ENCODE data around the gene TCEAL4. TPM values are rescaled to one million over a fixed set of nuclear protein-coding genes. Genes with fewer than 3 reads are reported as not detected.

The TCEAL4 gene
- total and polyA plus RNA-seq, 2 experiments from 2014 or later: 25.4 to 148 TPM

DNA sequence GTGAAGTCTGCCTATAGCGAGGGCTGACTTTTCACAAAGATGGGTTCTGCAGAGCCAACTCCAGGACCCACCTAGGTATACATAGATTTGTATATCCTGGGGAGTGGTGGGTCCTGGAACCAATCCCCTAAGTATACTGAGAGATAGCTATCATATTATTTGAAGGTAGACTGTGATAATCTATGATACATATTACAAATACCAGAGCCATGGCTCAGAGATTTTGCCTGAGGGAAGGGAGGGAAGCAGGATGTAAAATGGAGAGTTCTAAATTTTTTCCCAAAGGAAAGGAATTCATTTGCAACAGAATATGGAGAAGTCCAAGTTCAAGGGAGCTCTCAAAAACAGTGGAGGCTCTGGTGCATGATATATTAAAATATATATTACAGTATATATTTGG lies 29.7 kb downstream of the TCEAL4 start:
- Histone ChIP-seq H3F3A (replicated peaks; ENCODE audit: low read depth) (no peaks in the 10 kb centered on the region), H3K4me1 (ENCODE audit: insufficient read depth) (peaks cover 18% of the 10 kb centered on the region; the same call in 1 of the 2 replicates), H4K20me1 (replicated peaks; ENCODE audit: insufficient read depth) (no peaks in the 10 kb centered on the region), H3K36me3 (ENCODE audit: insufficient read depth) (no peaks in the 10 kb centered on the region), H3K27me3 (ENCODE audit: insufficient read depth) (no peaks in the 10 kb centered on the region), H3K4me2 (no peak overlapping the region), H3K9me2 (ENCODE audit: insufficient read depth) (no peaks in the 10 kb centered on the region), H3K79me2 (replicated peaks; ENCODE audit: insufficient read depth) (no peaks in the 10 kb centered on the region), H3K27ac (ENCODE audit: low read depth) (no peak overlapping the region), H3K4me3 (no peak overlapping the region), H2AFZ (no peak overlapping the region)
- no peak overlapping the region for H3K27ac Mint-ChIP-seq
- no peak overlapping the region for H3K4me3 Mint-ChIP-seq
- H3K9me3 Mint-ChIP-seq: no peaks in the 10 kb centered on the region
- ATAC-seq (no peak), DNase-seq (ENCODE audit: low spot score) (no peak)
- H3K36me3 Mint-ChIP-seq (ENCODE audit: low read depth): no peaks in the 10 kb centered on the region
- no peak for TF ChIP-seq ZNF114 (CRISPR knock-in tag; IDR thresholded peaks at IDR 0.05)
- TF ChIP-seq EZH2phosphoT487 (IDR thresholded peaks at IDR 0.05; ENCODE audit: unreplicated experiment): no peak
- TF ChIP-seq CTCF (conservative IDR thresholded peaks at IDR 0.05; ENCODE audit: low read depth in 2 of 2): no peak
- TF ChIP-seq EZH2 (IDR thresholded peaks at IDR 0.05; ENCODE audit: low read depth, unreplicated experiment): no peak
- TF ChIP-seq ZNF331 (CRISPR knock-in tag; IDR thresholded peaks at IDR 0.05; ENCODE audit: low read depth): no peak
- no peak for TF ChIP-seq POLR2AphosphoS5 (IDR thresholded peaks at IDR 0.05; ENCODE audit: low read depth)
- no peak for TF ChIP-seq NANOG (IDR thresholded peaks at IDR 0.05; ENCODE audit: borderline replicate concordance)
- TF ChIP-seq JUNB (IDR thresholded peaks at IDR 0.05; ENCODE audit: unreplicated experiment): no peak
- TF ChIP-seq, protein P1, sequence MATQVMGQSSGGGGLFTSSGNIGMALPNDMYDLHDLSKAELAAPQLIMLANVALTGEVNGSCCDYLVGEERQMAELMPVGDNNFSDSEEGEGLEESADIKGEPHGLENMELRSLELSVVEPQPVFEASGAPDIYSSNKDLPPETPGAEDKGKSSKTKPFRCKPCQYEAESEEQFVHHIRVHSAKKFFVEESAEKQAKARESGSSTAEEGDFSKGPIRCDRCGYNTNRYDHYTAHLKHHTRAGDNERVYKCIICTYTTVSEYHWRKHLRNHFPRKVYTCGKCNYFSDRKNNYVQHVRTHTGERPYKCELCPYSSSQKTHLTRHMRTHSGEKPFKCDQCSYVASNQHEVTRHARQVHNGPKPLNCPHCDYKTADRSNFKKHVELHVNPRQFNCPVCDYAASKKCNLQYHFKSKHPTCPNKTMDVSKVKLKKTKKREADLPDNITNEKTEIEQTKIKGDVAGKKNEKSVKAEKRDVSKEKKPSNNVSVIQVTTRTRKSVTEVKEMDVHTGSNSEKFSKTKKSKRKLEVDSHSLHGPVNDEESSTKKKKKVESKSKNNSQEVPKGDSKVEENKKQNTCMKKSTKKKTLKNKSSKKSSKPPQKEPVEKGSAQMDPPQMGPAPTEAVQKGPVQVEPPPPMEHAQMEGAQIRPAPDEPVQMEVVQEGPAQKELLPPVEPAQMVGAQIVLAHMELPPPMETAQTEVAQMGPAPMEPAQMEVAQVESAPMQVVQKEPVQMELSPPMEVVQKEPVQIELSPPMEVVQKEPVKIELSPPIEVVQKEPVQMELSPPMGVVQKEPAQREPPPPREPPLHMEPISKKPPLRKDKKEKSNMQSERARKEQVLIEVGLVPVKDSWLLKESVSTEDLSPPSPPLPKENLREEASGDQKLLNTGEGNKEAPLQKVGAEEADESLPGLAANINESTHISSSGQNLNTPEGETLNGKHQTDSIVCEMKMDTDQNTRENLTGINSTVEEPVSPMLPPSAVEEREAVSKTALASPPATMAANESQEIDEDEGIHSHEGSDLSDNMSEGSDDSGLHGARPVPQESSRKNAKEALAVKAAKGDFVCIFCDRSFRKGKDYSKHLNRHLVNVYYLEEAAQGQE (IDR thresholded peaks at IDR 0.05; ENCODE audit: unreplicated experiment): no peak
- TF ChIP-seq ETS1 (IDR thresholded peaks at IDR 0.05): no peak
- TF ChIP-seq, protein P2, sequence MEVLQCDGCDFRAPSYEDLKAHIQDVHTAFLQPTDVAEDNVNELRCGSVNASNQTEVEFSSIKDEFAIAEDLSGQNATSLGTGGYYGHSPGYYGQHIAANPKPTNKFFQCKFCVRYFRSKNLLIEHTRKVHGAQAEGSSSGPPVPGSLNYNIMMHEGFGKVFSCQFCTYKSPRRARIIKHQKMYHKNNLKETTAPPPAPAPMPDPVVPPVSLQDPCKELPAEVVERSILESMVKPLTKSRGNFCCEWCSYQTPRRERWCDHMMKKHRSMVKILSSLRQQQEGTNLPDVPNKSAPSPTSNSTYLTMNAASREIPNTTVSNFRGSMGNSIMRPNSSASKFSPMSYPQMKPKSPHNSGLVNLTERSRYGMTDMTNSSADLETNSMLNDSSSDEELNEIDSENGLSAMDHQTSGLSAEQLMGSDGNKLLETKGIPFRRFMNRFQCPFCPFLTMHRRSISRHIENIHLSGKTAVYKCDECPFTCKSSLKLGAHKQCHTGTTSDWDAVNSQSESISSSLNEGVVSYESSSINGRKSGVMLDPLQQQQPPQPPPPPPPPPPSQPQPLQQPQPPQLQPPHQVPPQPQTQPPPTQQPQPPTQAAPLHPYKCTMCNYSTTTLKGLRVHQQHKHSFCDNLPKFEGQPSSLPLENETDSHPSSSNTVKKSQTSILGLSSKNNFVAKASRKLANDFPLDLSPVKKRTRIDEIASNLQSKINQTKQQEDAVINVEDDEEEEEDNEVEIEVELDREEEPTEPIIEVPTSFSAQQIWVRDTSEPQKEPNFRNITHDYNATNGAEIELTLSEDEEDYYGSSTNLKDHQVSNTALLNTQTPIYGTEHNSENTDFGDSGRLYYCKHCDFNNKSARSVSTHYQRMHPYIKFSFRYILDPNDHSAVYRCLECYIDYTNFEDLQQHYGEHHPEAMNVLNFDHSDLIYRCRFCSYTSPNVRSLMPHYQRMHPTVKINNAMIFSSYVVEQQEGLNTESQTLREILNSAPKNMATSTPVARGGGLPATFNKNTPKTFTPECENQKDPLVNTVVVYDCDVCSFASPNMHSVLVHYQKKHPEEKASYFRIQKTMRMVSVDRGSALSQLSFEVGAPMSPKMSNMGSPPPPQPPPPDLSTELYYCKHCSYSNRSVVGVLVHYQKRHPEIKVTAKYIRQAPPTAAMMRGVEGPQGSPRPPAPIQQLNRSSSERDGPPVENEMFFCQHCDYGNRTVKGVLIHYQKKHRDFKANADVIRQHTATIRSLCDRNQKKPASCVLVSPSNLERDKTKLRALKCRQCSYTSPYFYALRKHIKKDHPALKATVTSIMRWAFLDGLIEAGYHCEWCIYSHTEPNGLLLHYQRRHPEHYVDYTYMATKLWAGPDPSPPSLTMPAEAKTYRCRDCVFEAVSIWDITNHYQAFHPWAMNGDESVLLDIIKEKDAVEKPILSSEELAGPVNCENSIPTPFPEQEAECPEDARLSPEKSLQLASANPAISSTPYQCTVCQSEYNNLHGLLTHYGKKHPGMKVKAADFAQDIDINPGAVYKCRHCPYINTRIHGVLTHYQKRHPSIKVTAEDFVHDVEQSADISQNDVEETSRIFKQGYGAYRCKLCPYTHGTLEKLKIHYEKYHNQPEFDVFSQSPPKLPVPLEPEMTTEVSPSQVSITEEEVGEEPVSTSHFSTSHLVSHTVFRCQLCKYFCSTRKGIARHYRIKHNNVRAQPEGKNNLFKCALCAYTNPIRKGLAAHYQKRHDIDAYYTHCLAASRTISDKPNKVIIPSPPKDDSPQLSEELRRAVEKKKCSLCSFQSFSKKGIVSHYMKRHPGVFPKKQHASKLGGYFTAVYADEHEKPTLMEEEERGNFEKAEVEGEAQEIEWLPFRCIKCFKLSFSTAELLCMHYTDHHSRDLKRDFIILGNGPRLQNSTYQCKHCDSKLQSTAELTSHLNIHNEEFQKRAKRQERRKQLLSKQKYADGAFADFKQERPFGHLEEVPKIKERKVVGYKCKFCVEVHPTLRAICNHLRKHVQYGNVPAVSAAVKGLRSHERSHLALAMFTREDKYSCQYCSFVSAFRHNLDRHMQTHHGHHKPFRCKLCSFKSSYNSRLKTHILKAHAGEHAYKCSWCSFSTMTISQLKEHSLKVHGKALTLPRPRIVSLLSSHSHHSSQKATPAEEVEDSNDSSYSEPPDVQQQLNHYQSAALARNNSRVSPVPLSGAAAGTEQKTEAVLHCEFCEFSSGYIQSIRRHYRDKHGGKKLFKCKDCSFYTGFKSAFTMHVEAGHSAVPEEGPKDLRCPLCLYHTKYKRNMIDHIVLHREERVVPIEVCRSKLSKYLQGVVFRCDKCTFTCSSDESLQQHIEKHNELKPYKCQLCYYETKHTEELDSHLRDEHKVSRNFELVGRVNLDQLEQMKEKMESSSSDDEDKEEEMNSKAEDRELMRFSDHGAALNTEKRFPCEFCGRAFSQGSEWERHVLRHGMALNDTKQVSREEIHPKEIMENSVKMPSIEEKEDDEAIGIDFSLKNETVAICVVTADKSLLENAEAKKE (CRISPR knock-in tag; IDR thresholded peaks at IDR 0.05): no peak
- no peak for TF ChIP-seq CREB1 (CRISPR knock-in tag; IDR thresholded peaks at IDR 0.05; ENCODE audit: low read depth)
- no peak for TF ChIP-seq STAT1 (IDR thresholded peaks at IDR 0.05; ENCODE audit: unreplicated experiment)
- H3K4me1 Mint-ChIP-seq: peaks cover 22% of the 10 kb centered on the region
- H3K27me3 Mint-ChIP-seq (ENCODE audit: insufficient read depth, low read depth, poor library complexity): no peaks in the 10 kb centered on the region

Measured in GM23338 (cell line).